HG02885 (cell line): ENCODE data around the gene CBY3.
"Not testable (repeated sequence)": the region's sequence is repeated elsewhere in the genome, so short reads cannot be mapped to it uniquely, and the experiment has no call there.

ENCODE experiments used
- ATAC-seq: cut with Tn5 transposase; IDR thresholded peaks from one replicate; pipeline ENCODE4 v1.9.1; 2021; ENCODE audit warnings: mild to moderate bottlenecking; ENCODE audit not compliant: unreplicated experiment, poor library complexity

Gene CBY3

DNA sequence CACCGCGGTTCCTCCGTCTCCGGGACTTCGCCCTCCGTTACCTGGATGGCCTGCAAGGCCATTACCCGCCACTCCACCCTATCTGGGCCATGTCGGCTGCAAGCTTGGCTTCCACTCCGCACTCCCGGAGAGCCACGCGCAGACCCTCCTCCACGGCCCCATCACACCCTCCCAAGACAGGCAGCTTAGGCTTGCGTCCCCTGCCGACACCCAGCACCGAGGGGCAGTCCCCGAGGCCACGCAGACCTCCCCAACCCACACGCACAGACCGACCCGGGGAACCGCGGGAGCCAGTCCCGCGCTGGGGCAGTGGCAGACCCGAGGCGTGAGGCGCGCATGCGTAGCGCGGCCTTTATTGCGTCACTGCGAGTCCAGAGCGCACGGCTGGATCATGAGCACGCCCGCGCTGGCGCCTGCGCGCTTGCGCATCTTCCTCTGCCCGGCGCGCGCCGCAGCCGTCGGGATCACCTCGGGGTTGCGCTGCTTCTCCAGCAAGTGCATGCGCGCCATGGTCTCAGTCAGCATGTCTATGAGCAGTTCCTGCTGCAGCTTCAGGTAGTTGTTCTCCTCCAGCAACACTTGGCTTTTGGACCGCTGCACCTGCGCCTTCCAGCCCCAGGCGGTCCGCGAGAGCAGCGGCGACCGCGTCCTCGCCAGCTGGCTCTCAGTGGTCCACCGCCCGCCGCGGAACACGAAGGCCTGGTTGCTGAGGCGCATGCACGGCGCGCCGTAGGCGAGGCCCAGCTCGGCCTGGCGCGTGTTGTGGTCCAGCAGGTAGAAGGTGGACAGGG lies 2.4 kb downstream of the CBY3 start:
- ATAC-seq, result peak; percentile 86

DNA sequence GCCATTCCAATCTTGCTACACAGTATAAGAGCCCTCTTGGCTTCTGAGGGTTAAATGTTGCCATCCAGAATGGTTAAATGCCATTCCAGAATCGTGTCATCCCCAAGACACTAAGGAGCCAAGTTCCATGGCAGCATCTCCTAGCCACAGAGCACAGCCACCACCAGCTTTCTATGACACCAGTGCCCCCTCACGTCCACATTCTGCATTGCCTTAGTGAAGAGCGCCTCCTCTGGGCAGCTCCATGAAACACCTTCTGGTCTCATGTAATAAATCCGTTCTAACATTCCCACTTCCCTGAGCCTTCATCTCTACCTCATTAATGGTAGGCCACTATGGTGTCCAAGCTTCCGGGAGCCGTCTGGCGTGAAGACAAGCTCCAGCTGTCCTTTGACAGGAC lies 12.4 kb downstream of the CBY3 start:
- no peak for ATAC-seq

DNA sequence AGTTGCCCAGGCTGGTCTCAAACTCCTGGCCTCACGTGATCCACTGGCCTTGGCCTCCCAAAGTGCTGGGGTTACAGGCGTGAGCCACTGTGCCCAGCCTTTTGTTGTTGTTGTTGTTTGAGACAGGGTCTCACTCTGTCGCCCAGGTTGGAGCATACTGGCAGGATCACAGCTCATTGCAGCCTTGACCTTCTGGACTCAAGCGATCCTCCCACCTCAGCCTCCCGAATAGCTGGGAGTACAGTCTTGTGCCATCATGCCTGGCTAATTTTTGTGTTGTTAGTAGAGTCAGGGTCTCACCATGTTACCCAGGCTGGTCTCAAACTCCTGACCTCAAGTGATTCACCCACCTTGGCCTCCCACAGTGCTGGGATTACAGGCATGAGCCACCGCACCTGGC lies 19.2 kb downstream of the CBY3 start:
- not testable (repeated sequence) for ATAC-seq

DNA sequence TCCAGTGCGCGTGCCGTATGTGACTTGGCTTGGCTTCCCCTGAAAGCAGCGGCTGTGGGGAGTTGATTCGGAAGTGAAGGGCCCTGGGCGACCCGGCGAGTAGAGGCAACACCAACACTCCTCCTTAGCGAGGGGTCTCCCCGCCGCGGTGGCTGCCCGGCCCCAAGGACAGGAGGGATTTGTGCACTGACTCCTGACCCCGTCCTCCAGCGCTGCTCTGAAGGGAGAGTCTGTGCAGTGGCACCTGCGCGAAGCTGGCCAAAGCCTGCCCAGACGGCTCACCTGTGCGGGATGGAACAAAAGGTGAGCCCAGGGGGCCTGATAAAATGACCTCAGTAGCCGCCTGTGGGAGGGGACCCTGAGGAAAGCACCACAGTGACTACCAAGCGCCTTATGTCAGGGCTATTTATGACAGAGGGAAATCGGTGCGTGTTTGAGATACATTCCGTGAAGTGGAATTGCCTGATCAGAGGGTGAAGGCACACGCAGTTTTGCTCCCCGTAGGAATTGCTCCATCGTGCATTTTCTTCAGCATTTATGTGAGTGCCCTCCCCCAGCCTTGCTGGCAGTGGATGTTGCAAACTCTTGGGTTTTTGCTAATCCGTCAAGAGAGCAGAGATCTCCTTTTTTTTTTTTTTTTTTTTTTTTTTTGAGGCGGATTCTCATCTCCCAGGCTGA lies 22.5 kb downstream of the CBY3 start:
- ATAC-seq, result peak; percentile 64

DNA sequence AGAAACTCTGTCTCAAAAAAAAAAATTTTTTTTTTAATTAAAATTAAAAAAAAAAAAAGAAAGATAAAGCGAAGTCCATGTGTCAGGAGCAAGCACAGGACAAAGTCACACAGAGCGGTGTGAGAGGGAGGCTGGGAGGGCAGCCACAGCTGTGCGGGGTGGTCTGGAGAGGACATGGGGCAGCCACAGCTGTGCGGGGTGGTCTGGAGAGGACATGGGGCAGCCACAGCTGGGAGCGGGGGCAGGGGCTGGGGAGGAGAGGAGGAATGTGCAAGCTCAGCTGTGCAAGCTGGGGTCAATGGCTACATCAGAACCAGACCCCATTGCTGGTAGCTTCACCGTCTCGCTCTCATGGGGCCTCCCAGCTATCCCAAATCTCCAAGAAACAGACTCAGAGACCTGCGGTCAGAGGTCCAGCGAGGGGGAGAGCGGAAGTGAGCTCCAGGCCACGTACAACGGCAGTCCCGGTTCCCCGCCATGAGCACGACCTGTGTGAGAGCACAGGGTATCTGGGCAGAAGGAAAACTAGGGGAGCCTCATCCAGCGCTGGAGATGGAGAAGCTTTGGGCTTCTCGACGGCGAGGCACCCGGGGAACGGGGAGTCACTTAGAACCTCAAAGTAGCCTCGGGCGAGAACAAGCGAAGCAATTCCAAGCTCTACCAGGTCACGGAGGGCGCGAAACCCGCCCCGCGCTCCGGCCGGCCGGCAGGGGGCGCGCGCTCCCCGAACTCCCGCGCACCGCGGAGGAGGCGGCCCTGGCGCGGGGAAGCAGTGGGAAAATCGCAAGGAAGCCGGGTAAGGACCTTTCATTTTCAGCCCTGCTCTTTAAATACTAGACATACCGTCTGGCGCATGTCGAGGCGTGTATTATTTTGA lies 23.3 kb downstream of the CBY3 start:
- peak; percentile 90 for ATAC-seq

DNA sequence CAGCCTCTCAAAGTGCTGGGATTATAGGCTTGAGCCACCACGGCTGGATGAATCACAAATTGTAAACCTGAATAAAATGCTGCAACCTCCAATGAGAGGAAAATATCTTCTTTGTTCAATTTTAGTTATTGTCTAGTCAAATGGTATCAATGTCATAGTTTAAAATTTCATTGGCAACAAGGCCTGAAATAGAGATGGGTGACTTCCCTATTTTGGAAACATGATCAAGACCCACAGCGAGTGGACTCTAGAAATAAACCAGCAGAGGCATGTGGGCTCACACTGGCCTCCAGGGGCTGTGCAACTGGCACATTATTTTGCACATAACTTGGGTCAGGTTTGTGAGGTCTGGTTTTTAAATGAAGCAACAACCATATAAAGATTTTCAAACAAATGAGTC lies 27.7 kb downstream of the CBY3 start:
- ATAC-seq, result not testable (repeated sequence)

DNA sequence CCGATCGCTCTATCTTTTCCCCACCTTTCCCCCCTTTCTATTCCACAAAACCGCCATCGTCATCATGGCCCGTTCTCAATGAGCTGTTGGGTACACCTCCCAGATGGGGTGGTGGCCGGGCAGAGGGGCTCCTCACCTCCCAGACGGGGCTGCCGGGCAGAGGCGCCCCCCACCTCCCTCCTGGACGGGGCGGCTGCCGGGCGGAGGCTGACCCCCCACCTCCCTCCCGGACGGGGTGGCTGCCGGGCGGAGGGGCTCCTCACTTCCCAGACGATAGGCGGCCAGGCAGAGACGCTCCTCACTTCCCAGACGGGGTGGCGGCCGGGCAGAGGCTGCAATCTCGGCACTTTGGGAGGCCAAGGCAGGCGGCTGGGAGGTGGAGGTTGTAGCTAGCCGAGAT lies 30.6 kb downstream of the CBY3 start:
- ATAC-seq, result not testable (repeated sequence)

DNA sequence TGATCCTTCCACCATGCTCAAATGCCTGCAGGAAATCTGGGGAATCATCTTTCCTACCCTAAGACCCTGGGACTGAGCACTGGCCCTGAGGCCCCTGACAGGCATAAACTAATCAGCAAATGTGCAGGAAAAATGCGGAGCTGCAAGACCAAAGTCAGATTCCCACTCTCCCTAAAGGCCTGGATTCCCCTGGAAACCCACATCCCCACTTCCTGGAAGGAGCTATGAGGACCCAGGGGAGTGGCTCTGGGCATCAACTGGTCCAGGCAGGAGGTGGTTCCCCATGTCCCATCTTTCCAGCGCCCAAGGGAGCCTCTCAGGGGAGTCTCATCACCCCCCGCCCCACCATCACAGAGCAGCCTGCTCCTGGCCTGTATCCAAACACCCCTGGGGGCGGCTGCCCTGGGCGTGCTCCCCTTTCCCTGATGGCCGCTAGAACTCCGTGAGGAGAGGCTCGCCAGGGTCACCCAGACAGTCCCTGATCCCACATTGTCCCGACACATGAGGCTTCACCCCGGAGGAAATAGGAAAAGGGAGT lies 31.6 kb downstream of the CBY3 start:
- ATAC-seq, result not testable (repeated sequence)

DNA sequence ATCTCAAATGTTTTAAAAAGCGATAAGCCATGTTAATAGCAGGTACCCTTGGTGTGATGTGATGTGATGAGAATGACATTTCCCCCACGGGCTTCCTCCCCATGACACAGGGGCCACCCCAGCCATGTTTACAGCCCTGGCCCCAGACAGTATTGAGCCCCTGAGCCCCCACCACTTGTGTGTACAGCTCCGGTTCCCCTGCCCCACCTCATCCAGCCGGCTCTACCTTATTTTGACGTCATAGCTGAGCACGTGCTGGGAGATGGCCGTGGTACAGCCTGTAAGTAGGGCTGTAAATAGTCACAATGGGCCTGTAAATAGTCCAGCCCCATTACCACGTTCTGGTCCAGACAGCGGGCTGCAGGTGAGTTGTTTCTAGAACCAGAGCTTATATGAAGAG lies 32.4 kb downstream of the CBY3 start:
- no peak for ATAC-seq

DNA sequence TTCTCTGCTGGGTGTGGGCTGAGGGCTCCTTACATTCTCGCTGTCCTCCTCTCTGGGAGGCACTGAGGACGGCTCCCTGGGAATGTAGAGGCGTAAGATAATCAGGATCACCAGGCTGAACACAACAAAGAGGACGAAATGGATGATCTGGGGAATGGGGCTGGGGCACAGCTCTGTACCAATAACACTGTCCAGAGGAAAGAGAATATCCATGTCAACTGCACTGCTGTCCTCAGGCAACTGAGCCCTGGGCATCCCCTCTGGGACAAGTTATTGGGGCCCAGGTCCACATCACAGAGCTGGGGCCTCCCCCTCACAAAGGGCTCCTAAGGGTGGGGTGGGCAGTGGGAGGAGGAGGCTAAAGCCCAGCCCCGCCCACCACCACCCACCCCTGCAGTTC lies 36.1 kb downstream of the CBY3 start:
- ATAC-seq, result not testable (repeated sequence)

DNA sequence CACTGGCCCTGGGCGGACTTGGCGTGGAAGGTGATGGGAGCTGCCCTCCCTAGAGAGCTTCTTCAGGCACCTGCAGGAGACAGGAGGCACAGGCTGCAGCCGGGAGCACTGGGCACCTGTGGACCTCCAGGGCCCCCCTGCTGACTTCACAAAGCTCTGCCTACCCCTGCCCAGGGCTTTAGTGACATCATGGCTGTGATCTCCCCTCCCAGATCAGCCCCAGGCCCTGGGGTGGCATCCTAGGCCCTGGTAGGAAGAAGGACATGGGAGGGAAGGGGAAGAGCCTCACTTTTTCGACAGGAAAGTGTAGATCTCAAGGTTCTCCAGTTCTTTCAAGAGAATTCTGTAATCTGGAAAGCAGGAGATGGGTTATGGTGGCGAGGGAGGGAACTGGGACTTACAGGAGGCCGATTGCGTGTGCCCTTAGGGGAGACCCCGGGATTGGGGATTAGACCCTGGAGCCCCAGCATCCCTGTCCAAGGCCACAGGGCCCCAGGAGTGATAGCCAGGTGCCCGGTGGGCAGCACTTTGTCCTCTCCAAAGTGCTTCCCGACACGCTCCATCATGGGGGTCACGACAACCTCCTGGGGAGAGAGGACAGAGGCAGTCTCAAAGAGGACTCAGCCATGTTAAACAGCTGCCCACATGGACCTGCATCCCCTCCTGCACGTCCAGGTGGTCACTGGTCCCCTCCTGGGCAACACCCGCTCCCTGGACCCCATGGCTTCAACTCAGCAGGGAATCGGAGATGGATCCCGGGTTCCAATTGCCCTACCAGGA lies 37.5 kb downstream of the CBY3 start:
- not testable (repeated sequence) for ATAC-seq

DNA sequence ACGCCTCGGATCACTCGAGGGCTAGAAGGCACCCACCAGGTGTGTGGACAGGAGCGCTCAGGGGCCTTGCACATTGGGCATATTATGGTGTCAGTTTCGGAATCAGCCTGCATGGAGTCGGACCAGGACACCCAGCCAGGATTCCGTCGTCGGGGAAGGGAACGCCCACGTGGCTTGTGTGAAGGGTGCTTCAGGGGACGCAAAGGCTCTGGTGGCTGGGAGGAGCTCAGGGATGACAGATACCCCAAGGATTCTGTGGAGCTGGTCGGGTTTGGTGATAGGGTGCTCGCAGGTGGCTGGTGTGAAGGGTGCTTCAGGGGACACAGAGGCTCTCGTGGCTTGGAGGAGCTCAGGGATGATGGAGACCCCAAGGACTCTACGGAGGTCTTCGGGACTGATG lies 38.2 kb downstream of the CBY3 start:
- not testable (repeated sequence) for ATAC-seq

DNA sequence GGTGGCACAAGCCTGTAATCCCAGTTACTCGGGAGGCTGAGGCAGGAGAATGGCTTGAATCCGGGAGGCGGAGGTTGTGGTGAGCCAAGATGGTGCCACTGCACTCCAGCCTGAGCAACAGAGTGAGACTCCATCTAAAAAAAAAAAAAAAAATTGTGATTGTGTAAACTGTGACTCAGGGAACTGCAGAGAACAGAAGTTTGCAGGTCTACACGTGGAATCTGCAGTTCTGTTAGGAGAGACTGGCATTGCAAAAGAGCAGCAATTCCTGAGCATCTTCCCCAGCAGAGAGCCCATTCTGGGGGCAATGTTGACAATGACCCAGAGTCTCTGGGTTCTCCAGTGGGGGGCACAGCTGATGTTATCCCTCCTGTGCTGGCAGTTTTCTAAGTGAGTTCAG lies 39.1 kb downstream of the CBY3 start:
- not testable (repeated sequence) for ATAC-seq

DNA sequence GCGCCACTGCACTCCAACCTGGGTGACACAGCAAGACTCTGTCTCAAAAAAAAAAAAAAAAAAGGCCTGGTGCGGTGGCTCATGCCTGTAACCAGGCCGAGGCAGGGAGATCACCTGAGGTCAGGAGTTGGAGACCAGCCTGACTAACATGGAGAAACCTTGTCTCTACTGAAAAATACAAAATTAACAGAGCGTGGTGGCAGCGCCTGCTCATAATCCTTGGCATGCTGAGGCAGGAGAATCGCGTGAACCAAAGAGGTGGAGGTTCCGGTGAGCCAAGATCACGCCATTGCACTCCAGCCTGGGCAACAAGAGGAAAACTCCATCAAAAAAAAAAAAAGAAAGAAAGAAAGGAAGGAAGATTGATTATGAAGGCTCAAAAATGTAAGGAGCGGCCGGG lies 41.5 kb downstream of the CBY3 start:
- not testable (repeated sequence) for ATAC-seq

DNA sequence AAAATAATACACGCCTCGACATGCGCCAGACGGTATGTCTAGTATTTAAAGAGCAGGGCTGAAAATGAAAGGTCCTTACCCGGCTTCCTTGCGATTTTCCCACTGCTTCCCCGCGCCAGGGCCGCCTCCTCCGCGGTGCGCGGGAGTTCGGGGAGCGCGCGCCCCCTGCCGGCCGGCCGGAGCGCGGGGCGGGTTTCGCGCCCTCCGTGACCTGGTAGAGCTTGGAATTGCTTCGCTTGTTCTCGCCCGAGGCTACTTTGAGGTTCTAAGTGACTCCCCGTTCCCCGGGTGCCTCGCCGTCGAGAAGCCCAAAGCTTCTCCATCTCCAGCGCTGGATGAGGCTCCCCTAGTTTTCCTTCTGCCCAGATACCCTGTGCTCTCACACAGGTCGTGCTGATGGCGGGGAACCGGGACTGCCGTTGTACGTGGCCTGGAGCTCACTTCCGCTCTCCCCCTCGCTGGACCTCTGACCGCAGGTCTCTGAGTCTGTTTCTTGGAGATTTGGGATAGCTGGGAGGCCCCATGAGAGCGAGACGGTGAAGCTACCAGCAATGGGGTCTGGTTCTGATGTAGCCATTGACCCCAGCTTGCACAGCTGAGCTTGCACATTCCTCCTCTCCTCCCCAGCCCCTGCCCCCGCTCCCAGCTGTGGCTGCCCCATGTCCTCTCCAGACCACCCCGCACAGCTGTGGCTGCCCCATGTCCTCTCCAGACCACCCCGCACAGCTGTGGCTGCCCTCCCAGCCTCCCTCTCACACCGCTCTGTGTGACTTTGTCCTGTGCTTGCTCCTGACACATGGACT lies 46.3 kb downstream of the CBY3 start:
- peak; percentile 92 for ATAC-seq

DNA sequence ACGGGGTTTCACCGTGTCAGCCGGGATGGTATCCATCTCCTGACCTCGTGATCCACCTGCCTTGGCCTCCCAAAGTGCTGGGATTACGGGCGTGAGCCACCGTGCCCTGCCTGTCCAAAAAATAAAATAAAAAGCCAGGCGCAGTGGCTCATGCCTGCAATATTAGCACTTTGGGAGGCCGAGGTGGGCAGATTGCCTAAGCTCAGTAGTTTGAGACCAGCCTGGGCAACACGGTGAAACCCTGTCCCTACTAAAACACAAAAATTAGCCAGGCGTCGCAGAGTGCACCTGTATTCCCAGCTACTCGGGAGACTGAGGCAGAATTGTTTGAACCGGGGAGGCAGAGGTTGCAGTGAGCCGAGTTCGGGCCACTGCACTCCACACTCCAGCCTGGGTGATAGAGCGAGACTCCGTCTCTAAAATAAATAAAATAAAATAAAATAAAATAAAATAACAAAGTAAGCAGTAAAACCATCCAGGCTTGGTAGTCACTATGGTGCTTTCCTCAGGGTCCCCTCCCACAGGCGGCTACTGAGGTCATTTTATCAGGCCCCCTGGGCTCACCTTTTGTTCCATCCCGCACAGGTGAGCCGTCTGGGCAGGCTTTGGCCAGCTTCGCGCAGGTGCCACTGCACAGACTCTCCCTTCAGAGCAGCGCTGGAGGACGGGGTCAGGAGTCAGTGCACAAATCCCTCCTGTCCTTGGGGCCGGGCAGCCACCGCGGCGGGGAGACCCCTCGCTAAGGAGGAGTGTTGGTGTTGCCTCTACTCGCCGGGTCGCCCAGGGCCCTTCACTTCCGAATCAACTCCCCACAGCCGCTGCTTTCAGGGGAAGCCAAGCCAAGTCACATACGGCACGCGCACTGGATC lies 47.1 kb downstream of the CBY3 start:
- peak; percentile 60 for ATAC-seq
